CD4-positive, alpha-beta T cell treated with Interleukin-17A for 1 hour (primary cell): ENCODE results near the gene RIOK3.
"Not testable (repeated sequence)": the region's sequence is repeated elsewhere in the genome, so short reads cannot be mapped to it uniquely, and the experiment has no call there.

ENCODE experiments used
- DNase-seq: peaks from one replicate; pipeline ENCODE4 v3.0.0-alpha.2; 2020

RIOK3 gene

DNA sequence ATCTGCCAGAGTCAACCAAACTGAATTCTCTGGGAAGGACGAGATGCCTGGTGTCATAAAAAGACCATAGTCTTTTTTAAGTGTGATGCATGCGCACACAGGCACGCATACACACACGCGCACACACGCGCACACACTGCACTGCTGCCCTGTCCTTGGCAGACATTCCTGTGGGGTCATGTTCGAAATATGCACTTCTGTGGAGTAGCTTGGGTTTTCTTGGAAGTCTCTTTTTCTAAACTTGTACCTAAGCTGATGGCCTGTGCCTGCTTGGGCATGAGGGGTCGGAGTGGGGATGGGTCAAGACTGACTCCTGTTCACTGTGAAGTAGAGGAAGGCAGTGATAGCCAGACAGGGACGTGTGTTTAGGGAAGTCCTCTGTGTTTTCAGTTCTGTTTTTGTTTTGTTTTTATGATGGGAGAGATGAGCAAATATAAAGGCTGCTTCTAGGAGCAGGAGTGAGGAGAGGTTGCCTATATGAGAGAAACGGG, 46.2 kb downstream of the RIOK3 start:
- no peak for DNase-seq

DNA sequence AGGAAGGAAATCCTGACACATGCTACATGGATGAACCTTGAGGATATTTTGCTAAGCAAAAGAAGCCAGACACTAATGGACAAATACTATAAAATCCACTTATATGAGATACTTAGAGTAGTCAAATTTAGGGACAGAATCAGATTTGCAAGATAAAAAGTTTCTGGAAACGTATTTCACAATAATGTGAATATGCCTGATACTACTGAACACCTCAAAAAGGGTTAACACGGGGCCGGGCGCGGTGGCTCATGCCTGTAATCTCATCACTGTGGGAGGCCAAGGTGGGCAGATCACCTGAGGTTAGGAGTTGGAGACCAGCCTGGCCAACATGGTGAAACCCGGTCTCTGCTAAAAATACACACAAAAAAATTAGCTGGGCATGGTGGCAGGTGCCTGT, 48.5 kb downstream of the RIOK3 start:
- DNase-seq: no peak

- no peak for DNase-seq
Measured at GRCh38 chr18:23502516-23503037, 49.5 kb downstream of the RIOK3 start.

DNA sequence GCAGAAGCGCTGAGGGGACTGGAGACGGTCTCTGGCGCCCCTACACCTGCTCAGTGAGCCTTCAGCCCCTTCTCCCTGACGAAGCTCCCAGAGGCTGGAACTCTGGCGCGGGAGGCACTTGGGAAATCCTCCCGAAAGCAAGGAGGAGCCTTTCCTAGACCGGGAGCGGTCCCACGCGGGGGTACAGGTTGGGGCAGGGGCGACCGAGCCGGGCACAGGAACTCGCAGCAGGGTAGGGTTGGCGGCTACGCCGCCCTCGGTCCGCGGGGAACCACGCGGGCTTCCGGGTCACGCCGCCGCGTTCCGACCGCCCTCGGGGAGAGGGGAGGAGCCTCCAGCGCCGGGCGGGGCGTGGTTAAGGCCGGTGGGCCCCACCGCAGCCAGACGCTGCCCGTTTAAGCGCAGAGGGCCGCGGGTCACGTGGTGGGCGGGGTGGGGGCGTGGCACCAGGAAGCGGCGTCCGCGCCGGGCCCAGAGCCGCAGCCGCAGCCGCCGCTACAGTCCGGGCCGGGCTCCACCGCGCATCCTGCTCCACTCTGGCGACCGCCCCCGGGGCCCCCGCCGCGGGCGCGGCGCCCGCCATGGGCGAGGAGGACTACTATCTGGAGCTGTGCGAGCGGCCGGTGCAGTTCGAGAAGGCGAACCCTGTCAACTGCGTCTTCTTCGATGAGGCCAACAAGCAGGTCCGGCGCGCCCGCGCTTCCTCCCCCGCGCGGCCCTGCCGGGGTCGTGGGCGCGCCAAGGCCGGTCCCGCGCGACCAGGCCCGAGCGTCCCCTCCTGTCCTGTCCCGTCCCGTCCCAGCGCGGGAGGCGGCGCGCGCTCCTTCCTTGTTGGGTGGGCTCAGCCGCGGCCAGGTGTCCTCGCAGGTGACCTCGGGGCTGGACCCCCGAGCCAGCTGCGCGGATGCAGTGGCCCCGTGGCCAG, 50.2 kb downstream of the RIOK3 start, which contains the start of gene RMC1:
Gene RMC1, plus strand, starts transcription at position 474 of the 925 bp plus-strand sequence. Its CDS starts 108 bp downstream, at position 582.
- DNase-seq: peak; percentile 96

GRCh38 chr18:23503963-23504344, 50.9 kb downstream of the RIOK3 start:
- no peak for DNase-seq

DNA sequence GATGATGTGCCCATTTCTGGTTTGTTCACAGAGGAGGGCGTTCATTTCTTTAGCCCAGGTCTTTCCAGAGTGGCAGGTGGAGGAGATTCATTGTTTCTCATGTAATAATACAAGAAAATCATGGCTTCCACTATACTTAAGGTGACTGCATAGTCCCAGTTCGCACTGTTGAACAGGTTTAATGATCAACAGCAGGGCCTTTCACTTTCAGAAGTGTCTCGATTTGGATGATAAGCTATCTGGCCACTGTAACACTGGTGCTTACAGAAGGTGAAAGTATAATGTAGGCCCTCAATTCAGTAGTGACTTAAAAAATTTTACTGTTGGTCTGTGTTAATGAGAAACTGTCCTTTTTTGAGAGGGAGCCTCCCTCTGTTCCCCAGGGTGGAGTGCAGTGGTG, 51.6 kb downstream of the RIOK3 start:
- peak; percentile 45 for DNase-seq

DNA sequence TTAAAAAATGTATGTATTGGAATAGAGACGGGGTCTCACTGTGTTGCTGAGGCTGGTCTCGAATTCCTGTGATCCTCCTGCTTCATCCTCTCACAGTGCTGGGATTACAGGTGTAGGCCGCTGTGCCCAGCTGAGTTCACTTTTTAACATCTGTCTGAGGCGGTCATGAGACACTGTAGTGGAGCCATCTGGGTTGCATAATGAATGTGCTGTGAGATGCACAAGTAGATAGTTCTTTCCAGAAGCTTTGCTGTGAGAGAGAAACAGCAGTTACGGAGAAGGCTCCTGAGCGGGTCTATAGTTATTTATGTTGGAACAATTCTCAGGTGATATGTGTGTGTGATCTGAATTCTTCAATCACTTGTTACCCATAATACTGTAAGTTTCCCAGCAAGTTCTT, 53.3 kb downstream of the RIOK3 start:
- DNase-seq: no peak

GRCh38 chr18:23510923-23511322, 57.8 kb downstream of the RIOK3 start:
- not testable (repeated sequence) for DNase-seq

- not testable (repeated sequence) for DNase-seq
Measured at GRCh38 chr18:23512216-23512615, 59.1 kb downstream of the RIOK3 start.

GRCh38 chr18:23512641-23513040, 59.6 kb downstream of the RIOK3 start:
- no peak for DNase-seq

GRCh38 chr18:23515911-23516546, 62.9 kb downstream of the RIOK3 start:
- peak; percentile 84 for DNase-seq

DNA sequence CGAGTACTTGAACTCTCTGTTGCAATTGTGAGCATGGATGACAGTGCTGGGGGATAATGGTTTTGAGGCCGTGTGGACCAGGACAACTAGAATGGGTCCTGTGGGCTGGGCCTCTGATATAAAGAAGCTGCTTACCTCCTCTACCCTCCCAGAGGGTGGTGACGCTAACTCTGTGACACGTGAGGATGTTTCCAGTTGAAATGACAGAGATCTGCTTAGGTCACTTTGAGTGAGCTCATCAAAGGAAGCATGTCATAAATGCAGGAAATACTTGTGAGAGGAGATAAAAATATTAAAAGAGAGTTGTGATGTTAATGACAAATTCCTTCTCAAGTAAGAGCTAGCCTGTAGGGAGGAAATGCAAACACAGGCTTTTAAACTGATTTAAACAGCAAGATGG, 66.6 kb downstream of the RIOK3 start:
- no peak for DNase-seq

DNA sequence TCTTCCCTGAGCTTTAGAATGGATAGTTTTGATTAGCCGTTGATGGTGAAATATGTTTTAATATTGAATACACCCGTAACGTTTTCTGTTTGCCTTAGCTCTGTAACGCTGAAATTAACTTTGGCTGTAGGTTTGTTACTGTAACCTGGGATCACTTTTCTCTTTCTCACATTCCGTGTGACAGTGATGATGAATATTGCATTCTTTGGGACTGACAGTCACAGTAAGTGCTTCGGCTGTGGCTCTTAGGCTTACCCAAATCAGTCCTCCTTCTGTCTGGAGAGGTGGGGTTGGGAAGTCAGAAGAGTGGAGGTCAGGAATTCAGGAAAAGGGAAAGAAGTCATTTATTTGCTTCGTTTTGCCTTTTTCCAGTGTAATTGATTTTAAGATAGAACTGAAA, 68.2 kb downstream of the RIOK3 start:
- no peak for DNase-seq

GRCh38 chr18:23521907-23522306, 68.8 kb downstream of the RIOK3 start:
- no peak for DNase-seq

DNA sequence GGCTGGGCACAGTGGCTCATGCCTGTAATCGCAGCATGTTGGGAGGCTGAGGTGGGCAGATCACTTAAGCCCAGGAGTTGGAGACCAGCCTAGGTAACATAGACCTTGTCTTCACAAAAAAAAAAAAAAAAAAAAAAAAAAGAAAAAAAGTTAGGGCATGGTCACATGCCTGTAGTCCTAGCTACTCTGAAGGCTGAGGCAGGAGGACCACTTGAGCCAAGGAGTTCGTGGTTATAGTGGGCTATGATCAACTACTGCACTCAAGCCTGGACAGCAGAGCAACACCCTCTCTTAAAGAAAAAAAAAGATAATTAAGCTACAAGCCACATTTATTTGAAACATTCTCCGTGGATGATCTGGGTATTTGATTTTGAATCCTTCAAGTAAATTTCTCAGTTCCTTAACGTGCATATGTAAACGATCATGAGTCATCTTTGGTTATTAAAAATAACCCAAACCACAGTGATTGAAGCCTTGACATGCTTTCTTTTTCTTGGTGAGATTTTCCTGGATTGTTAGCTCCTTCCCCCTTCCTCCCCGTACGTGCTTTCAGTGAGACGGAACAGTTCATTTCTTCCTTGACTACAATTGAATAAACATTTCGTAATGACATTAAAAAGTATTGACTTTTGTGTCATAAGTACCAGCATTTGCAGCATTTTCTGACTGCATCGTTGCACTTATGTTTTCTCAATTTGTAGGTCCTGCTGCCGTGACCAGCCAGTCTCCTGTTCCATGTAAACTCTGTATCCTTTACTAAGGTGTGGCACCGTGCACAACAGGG, 70.5 kb downstream of the RIOK3 start:
- no peak for DNase-seq

DNA sequence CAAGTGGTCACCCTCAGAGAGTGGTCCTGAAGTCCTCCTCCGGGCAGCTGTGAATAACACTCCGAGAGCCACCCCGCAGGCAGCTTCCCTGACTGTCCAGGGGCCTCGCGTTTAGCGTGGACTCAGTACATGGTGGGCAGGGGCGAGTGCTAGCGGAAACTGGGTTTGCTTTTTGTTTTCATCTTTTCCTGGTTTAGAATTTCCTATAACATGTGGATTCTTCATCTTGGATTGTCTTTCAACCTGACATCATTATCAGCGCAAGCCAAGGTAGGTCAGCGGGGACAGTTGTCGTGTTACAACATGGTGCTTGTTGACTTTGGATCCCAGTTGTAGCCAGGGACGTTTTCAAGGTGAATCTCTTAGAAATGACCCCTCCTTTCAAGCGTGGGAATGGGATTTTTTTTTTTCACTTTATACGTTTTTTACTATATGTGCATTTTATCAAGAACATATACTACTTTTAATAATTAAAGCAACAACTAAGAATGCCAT, 71.2 kb downstream of the RIOK3 start:
- no peak for DNase-seq

DNA sequence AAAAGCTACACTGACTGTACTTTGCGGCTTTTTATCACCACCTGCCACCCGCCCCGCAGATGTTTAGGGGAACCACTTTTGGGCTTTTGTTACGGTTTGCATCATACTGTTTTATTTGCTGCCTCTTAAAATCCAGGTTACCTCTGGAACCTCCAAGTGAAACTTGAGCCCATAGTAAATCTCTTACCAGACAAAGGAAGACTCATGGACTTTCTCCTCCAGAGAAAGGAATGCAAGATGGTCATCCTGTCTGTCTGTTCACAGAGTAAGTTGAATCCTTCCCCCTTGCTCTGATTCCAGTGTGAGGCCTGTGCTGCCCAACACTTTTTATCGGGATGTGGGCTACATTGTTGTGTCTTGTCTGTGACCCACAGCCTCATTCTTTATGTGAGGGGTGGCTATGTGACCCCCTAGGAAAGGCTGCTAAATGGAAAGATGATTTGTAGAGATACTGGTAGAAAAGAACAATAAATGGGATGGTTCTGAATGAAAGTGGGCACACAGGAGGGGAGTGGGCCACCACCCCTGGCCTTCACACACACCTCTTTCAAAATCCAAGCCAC, 73.5 kb downstream of the RIOK3 start:
- DNase-seq: no peak

GRCh38 chr18:23528580-23529472, 75.7 kb downstream of the RIOK3 start:
- DNase-seq: no peak

- no peak for DNase-seq
Measured at GRCh38 chr18:23529604-23530003, 76.5 kb downstream of the RIOK3 start.

DNA sequence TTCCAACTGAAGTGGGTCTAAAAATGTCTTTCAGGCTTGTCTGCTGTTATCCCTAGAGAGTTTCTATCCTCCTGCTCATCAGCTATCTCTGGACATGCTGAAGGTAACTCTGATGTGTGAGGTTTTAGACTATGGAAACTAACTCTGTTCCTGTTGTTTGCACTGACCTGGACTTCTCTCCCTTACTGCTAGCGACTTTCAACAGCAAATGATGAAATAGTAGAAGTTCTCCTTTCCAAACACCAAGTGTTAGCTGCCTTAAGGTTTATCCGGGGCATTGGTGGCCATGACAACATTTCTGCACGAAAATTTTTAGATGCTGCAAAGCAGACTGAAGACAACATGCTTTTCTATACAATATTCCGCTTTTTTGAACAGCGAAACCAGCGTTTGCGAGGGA, 77.1 kb downstream of the RIOK3 start:
- DNase-seq: no peak

DNA sequence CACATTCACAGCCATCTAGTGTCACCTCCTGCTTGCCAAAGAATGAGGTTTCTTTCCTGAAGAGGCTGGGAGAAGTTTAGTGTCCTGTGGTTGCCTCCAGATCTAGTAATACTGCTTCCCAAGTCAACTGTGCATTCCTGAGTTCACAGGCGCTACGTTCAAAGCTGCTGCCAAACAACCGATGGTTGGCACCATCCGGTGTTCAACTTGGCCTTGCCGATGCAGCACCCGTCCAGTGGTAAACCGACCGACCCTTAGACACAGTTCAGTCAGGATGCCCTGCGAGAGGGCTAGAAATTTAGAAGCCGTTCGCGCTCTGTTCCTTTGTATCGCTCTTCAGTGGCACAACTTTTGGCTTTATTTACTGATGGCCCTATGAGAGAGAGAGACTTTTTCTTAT, 78.8 kb downstream of the RIOK3 start:
- no peak for DNase-seq
